GM12892 (cell line): ENCODE data around the gene LBHD1.

Source experiments
- POLR2A ChIP-seq: IDR thresholded peaks from 2 replicates; pipeline ENCODE4 v1.6.1; 2011; ENCODE audit warnings: low read depth, low read length, control low read depth
- POLR2AphosphoS5 ChIP-seq: IDR thresholded peaks from 2 replicates; pipeline ENCODE4 v1.6.1; 2011; ENCODE audit warnings: low read depth, low read length, control low read depth

DNA sequence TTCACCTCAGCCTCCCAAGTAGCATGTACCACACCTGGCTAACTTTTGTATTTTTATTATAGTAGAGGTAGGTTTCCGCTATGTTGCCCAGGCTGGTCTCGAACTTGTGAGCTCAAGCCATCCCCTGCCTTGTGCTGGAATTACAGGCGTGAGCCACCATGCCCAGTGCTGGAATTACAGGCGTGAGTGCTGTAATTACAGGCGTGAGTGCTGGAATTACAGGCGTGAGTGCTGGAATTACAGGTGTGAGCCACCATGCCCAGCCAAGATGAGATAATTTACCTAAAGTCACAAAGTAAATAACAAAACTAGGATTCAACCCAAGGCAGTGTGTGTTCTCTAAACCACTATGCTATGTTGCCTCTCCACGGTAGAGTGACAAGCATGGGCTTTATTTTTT, 10.5 kb upstream of the LBHD1 start:
- no peak for TF ChIP-seq POLR2A
- TF ChIP-seq POLR2AphosphoS5: no peak
